AG09319 (cell line): ENCODE data around the gene KANK3.
"Not testable (repeated sequence)": the region's sequence is repeated elsewhere in the genome, so short reads cannot be mapped to it uniquely, and the experiment has no call there.

ENCODE experiments used
- DNase-seq: peaks from one replicate; pipeline ENCODE4 v3.0.0-alpha.2; 2010; ENCODE audit warnings: low read depth; ENCODE audit errors: extremely low read depth
- CTCF ChIP-seq: IDR thresholded peaks from 2 replicates; pipeline ENCODE4 v1.5.1; 2011; ENCODE audit warnings: low read depth, mild to moderate bottlenecking, inconsistent platforms, low read length, moderate library complexity

Gene KANK3

DNA sequence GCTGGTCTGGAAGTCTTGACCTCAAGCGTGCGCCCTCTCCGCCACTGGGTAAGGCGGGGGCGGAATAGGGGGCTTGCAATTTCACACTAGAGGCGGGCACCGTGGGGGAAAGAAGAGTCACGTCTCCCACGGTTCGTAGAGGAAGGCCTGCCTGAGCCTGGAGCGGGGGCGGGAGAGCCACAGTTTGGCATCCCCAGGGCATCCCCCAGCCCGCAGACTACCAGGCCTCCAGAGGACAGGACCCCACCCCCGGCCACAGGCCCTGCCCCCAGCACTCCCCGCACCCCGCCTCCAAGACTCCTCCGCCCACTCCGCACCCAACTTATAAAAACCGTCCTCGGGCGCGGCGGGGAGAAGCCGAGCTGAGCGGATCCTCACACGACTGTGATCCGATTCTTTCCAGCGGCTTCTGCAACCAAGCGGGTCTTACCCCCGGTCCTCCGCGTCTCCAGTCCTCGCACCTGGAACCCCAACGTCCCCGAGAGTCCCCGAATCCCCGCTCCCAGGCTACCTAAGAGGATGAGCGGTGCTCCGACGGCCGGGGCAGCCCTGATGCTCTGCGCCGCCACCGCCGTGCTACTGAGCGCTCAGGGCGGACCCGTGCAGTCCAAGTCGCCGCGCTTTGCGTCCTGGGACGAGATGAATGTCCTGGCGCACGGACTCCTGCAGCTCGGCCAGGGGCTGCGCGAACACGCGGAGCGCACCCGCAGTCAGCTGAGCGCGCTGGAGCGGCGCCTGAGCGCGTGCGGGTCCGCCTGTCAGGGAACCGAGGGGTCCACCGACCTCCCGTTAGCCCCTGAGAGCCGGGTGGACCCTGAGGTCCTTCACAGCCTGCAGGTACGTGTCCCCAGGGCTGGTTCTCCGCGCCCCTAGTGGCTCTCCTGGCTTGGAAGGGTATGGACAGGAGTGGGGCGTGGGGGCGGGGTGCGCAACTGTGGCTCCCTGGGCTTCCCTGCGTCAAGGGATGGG is 21.0 kb upstream of the KANK3 start, which contains the start of gene ANGPTL4:
ANGPTL4 (plus strand) TSS at position 353 of the 969 bp plus-strand sequence; CDS start at position 520, 167 bp downstream.
- TF ChIP-seq CTCF = peak; percentile 17
- DNase-seq = peak; percentile 46

GRCh38 chr19:8361921-8362793 is 19.1 kb upstream of the KANK3 start:
- DNase-seq = peak; percentile 96
- no peak for TF ChIP-seq CTCF

DNA sequence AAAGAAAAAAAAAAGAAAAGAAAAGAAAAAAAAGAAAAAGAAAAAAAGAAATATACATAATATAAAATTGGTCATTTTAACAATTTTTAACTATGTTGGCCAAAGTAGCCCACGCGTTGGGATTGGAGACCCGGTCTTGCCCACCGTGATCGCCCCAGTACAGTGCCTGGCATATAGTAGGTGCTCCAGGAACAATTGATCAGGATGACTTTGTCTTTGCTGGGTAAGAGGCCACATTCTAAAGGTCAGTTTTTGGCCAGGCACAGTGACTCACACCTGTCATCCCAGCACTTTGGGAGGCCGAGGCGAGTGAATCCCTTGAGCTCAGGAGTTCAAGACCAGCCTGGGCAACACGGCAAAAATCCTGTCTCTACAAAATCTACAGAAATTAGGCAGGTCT is 17.1 kb upstream of the KANK3 start:
- no peak for DNase-seq
- no peak for TF ChIP-seq CTCF

DNA sequence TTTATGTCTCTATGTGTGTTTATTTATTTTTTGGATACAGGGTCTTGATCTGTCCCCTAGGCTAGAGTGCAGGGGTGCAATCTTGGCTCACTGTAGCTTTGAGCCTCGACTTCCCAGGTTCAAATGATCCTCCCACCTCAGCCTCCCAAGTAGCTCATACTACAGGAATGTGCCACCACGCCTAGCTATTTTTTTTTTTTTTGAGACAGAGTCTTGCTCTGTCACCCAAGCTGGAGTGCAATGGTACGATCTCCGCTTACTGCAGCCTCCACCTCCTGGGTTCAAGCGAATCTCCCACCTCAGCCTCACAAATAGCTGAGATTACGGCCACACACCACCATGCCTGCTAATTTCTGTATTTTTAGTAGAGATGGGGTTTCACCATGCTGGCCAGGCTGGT is 15.9 kb upstream of the KANK3 start:
- TF ChIP-seq CTCF = no peak
- no peak for DNase-seq

DNA sequence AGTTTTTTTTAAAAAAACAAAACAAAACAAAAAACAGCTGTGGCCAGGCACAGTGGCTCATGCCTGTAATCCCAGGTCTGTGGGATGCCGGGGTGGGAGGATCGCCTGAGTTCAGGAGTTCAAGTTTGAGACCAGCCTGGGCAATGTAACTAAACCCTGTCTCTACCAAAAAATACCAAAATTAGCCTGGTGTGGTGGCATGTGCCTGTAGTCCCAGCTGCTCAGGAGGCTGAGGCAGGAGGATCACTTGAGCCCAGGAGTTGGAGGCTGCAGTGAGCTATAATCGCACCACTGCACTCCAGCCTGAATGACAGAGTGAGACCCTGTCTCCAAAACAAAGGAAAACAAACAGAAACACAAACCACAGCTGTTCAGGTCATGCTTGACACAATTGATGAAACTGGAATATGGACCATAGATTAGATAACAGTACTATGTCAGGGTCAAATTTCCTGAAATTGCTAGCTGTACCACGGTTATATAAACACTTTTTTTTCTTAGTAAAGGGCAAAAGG is 14.0 kb upstream of the KANK3 start:
- no peak for DNase-seq
- TF ChIP-seq CTCF = no peak

DNA sequence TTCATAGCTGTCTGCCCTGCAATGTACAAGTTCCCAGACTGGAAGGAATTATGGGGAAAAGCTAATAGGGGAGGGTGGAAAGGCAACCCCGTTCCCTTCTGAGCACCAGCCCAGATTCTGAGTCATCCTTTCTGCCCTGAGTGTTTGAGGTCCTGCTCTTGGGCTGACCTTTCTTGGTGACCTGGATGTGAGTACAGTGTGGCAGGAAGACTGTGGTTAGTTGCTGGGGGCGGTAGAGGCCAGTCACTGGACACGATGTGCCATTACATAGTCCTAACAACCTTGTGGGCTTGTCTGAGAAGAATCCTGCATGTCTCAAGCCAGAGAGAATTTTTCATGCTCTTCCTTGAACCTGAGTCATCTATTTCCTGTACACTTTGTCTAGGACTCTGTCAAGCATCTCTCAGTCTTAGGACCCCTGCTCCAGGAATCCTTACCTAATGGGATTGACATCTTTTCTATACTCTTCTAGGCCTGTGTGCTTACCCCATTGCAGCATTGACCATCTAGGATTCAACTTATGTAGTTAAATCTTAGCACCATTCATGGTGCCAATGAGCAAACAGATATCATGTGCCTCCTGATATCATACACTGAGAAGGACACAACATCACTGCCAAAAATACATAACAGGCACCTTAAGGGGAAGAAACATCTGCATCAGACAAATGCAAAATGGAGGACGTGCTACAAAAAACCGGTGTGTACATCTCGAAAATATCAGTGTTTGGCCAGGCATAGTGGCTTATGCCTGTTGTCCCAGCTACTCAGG is 12.8 kb upstream of the KANK3 start:
- TF ChIP-seq CTCF = no peak
- peak; percentile 72 for DNase-seq

DNA sequence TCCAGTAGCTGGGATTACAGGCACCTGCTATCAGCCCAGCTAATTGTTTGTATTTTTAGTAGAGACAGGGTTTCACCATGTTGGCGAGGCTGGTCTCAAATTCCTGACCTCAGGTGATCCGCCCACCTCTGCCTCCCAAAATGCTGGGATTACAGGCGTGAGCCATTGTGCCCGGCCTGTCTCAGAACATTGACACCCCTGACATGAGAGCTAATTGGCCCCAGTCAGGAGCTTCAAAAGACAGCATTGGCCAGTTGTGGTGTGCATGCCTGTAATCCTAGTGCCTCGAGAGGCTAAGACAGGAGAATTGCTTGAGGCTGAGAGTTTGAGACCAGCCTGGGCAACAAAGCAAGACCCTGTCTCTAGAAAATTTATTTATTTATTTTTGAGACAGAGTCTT is 9.8 kb upstream of the KANK3 start:
- not testable (repeated sequence) for DNase-seq
